Peyer's patch (tissue), 4 donors: ENCODE results near the gene RILP. TPM values are rescaled to one million over a fixed set of nuclear protein-coding genes. Genes with fewer than 3 reads are reported as not detected.

ENCODE experiments used
- DNase-seq, 3 donors: peaks; one replicate each; pipeline ENCODE4 v3.0.0-alpha.2; 2017 to 2019
- H3K27ac ChIP-seq, 4 donors: fragments of 200-600 bp; sonication (generic); one replicate each; pipeline ENCODE4 v1.5.1; 2016 to 2019
- H3K27me3 ChIP-seq, 2 donors: fragments of 200-600 bp; sonication (generic); one replicate each; pipeline ENCODE4 v1.5.1; 2019
- H3K36me3 ChIP-seq, 3 donors: fragments of 200-600 bp; sonication (generic); one replicate each; pipeline ENCODE4 v1.5.1; 2016 to 2019
- H3K4me1 ChIP-seq, 4 donors: fragments of 200-600 bp; sonication (generic); one replicate each; pipeline ENCODE4 v1.5.1; 2016 to 2019
- H3K4me3 ChIP-seq, 4 donors: fragments of 200-600 bp; sonication (generic); 1 replicate in 3 of 4; 2 replicates in 1 of 4; pipeline ENCODE4 v1.5.1; 2016 to 2019; ENCODE audit warnings: mild to moderate bottlenecking in 1 of 4
- H3K9me3 ChIP-seq, 4 donors: fragments of 200-600 bp; sonication (generic); one replicate each; pipeline ENCODE4 v1.5.1; 2016 to 2019; ENCODE audit warnings: mild to moderate bottlenecking in 1 of 4
- CTCF ChIP-seq, 6 experiments: fragments of 450-650 bp in 4 of 6; fragments of 200-600 bp in 2 of 6; sonication (generic) in 1 of 6; IDR thresholded peaks; one replicate each; pipeline ENCODE4 v1.5.1; 2017 to 2019; ENCODE audit warnings: antibody characterized with exemption in 6 of 6, mild to moderate bottlenecking in 3 of 6, moderate library complexity in 1 of 6
- POLR2A ChIP-seq, 2 donors: fragments of 450-650 bp; IDR thresholded peaks; one replicate each; pipeline ENCODE4 v1.5.1; 2017; ENCODE audit warnings: antibody characterized with exemption in 2 of 2, mild to moderate bottlenecking in 2 of 2, moderate library complexity in 2 of 2
- total RNA-seq, 4 donors: library from RNA; depleted of rRNA; stranded (reverse); fragments of >200 nt; gene quantifications; one replicate each; pipeline ENCODE4 v1.1.0, GENCODE V29; 2016

The RILP gene
- total RNA-seq, 4 donors from 2014 or later: 29.7 to 173 (median 92.3) TPM

- Histone ChIP-seq H3K27ac (peak within 1 kb of the TSS; percentile 26 to 77 (median 44)), H3K36me3 (peaks cover 0 to 2% (median 0%) of the 10 kb centered on the region in 3 donors), H3K4me3 (peak within 1 kb of the TSS in 2 of 4 donors; percentile 36 to 42), H3K4me1 (peaks cover 5 to 39% (median 26%) of the 10 kb centered on the region in 4 donors), H3K27me3 (no peaks in the 10 kb centered on the region), H3K9me3 (no peaks in the 10 kb centered on the region)
- no peak for TF ChIP-seq POLR2A (IDR thresholded peaks at IDR 0.05)
- TF ChIP-seq CTCF (IDR thresholded peaks at IDR 0.05): no peak
- no peak for DNase-seq
These were observed 4.2 kb downstream of the RILP start, which contains the start of gene SCARF1 for GRCh38 chr17:1645207-1646171. TSS of gene SCARF1 (minus strand) at chr17:1645732. CDS start at chr17:1645697, 35 bp downstream.

- H3K36me3 ChIP-seq: no peaks in the 10 kb centered on the region
- H3K27ac ChIP-seq: peak overlapping the region; percentile 32 to 77 (median 54)
- peaks cover 0 to 32% (median 20%) of the 10 kb centered on the region in 4 donors for H3K4me1 ChIP-seq
- TF ChIP-seq POLR2A (IDR thresholded peaks at IDR 0.05): no peak
- no peak for TF ChIP-seq CTCF (IDR thresholded peaks at IDR 0.05)
- H3K4me3 ChIP-seq: peak overlapping the region in 3 of 4 donors; percentile 36 to 65 (median 42)
- no peaks in the 10 kb centered on the region for H3K27me3 ChIP-seq
- H3K9me3 ChIP-seq: no peaks in the 10 kb centered on the region
- DNase-seq: peak in 2 of 3 donors; percentile 61 to 68
These were observed 5.0 kb downstream of the RILP start for GRCh38 chr17:1644493-1645206.

GRCh38 chr17:1643999-1644492, 5.6 kb downstream of the RILP start:
- peak overlapping the region; percentile 39 to 67 (median 60) for H3K4me3 ChIP-seq
- peak overlapping the region; percentile 32 to 77 (median 54) for H3K27ac ChIP-seq
- no peak for DNase-seq
- no peaks in the 10 kb centered on the region for H3K36me3 ChIP-seq
- TF ChIP-seq CTCF (IDR thresholded peaks at IDR 0.05) (no peak), POLR2A (IDR thresholded peaks at IDR 0.05) (no peak)
- H3K9me3 ChIP-seq: no peaks in the 10 kb centered on the region
- no peaks in the 10 kb centered on the region for H3K27me3 ChIP-seq
- peaks cover 0 to 32% (median 20%) of the 10 kb centered on the region in 4 donors for H3K4me1 ChIP-seq

- Histone ChIP-seq H3K4me1 (peaks cover 0 to 32% (median 19%) of the 10 kb centered on the region in 4 donors), H3K4me3 (peak overlapping the region; percentile 39 to 67 (median 60)), H3K27me3 (no peaks in the 10 kb centered on the region), H3K27ac (peak overlapping the region; percentile 21 to 77 (median 54)), H3K9me3 (no peaks in the 10 kb centered on the region), H3K36me3 (no peaks in the 10 kb centered on the region)
- peak; percentile 80 to 91 (median 90) for DNase-seq
- TF ChIP-seq POLR2A (IDR thresholded peaks at IDR 0.05) (peak in 1 of 2 donors; percentile 26), CTCF (IDR thresholded peaks at IDR 0.05) (peak in 4 of 6 experiments; percentile 29 to 73 (median 60))
These were observed 6.2 kb downstream of the RILP start for GRCh38 chr17:1643293-1643998.

GRCh38 chr17:1641065-1641403, 8.6 kb downstream of the RILP start:
- TF ChIP-seq POLR2A (IDR thresholded peaks at IDR 0.05) (no peak), CTCF (IDR thresholded peaks at IDR 0.05) (no peak)
- Histone ChIP-seq H3K27ac (no peak overlapping the region), H3K9me3 (no peaks in the 10 kb centered on the region), H3K27me3 (no peaks in the 10 kb centered on the region), H3K4me3 (no peak overlapping the region), H3K36me3 (peaks cover 0 to 11% (median 0%) of the 10 kb centered on the region in 3 donors), H3K4me1 (peaks cover 0 to 17% (median 11%) of the 10 kb centered on the region in 4 donors)
- no peak for DNase-seq
